ENCODE measurements around the gene CACNB3. TPM values are rescaled to one million over a fixed set of nuclear protein-coding genes. Genes with fewer than 3 reads are reported as not detected.

The CACNB3 gene
- total RNA-seq, 2 donors from 2014 or later: 17.8 to 30.5 TPM

- TF ChIP-seq CTCF (IDR thresholded peaks at IDR 0.05): no peak
- no peak for ATAC-seq (ENCODE audit: insufficient number of reproducible peaks, low FRiP score, low read depth)
- Histone ChIP-seq H3K27ac (no peak overlapping the region), H3K36me3 (peaks cover 16% of the 10 kb centered on the region), H3K4me3 (no peak overlapping the region), H3K4me1 (ENCODE audit: control insufficient read depth in 1 of 2, low read depth in 2 of 2) (no peaks in the 10 kb centered on the region), H3K9me3 (no peaks in the 10 kb centered on the region), H3K27me3 (replicated peaks; ENCODE audit: insufficient read depth) (no peaks in the 10 kb centered on the region)
- DNase-seq (ENCODE audit: low spot score): no peak
These were observed 6.6 kb downstream of the CACNB3 start for GRCh38 chr12:48824905-48825304.

GRCh38 chr12:48826209-48826855 lies 8.0 kb downstream of the CACNB3 start:
- no peaks in the 10 kb centered on the region for H3K9me3 ChIP-seq
- H3K4me1 ChIP-seq (ENCODE audit: control insufficient read depth in 1 of 2, low read depth in 2 of 2): no peaks in the 10 kb centered on the region
- H3K36me3 ChIP-seq: peaks cover 30% of the 10 kb centered on the region
- no peak overlapping the region for H3K27ac ChIP-seq
- no peak for TF ChIP-seq CTCF (IDR thresholded peaks at IDR 0.05)
- ATAC-seq (ENCODE audit: insufficient number of reproducible peaks, low FRiP score, low read depth) (no peak), DNase-seq (ENCODE audit: low spot score) (no peak)
- H3K27me3 ChIP-seq (replicated peaks; ENCODE audit: insufficient read depth): no peaks in the 10 kb centered on the region
- no peak overlapping the region for H3K4me3 ChIP-seq

GRCh38 chr12:48827026-48827425 lies 8.7 kb downstream of the CACNB3 start:
- Histone ChIP-seq H3K9me3 (no peaks in the 10 kb centered on the region), H3K36me3 (peaks cover 37% of the 10 kb centered on the region), H3K4me3 (no peak overlapping the region), H3K27ac (no peak overlapping the region), H3K27me3 (replicated peaks; ENCODE audit: insufficient read depth) (no peaks in the 10 kb centered on the region), H3K4me1 (ENCODE audit: control insufficient read depth in 1 of 2, low read depth in 2 of 2) (no peaks in the 10 kb centered on the region)
- no peak for TF ChIP-seq CTCF (IDR thresholded peaks at IDR 0.05)
- DNase-seq (ENCODE audit: low spot score) (no peak), ATAC-seq (ENCODE audit: insufficient number of reproducible peaks, low FRiP score, low read depth) (no peak)

- no peaks in the 10 kb centered on the region for H3K27me3 ChIP-seq (replicated peaks; ENCODE audit: insufficient read depth)
- H3K27ac ChIP-seq: no peak overlapping the region
- H3K4me3 ChIP-seq: no peak overlapping the region
- no peaks in the 10 kb centered on the region for H3K9me3 ChIP-seq
- peaks cover 43% of the 10 kb centered on the region for H3K36me3 ChIP-seq
- H3K4me1 ChIP-seq (ENCODE audit: control insufficient read depth in 1 of 2, low read depth in 2 of 2): no peaks in the 10 kb centered on the region
- DNase-seq (ENCODE audit: low spot score): no peak
- no peak for TF ChIP-seq CTCF (IDR thresholded peaks at IDR 0.05)
- ATAC-seq (ENCODE audit: insufficient number of reproducible peaks, low FRiP score, low read depth): no peak
These were observed 9.3 kb downstream of the CACNB3 start for GRCh38 chr12:48827513-48828096.

- H3K36me3 ChIP-seq: peaks cover 49% of the 10 kb centered on the region
- no peak overlapping the region for H3K27ac ChIP-seq
- DNase-seq (ENCODE audit: low spot score) (no peak), ATAC-seq (ENCODE audit: insufficient number of reproducible peaks, low FRiP score, low read depth) (no peak)
- no peak overlapping the region for H3K4me3 ChIP-seq
- no peaks in the 10 kb centered on the region for H3K4me1 ChIP-seq (ENCODE audit: control insufficient read depth in 1 of 2, low read depth in 2 of 2)
- H3K27me3 ChIP-seq (replicated peaks; ENCODE audit: insufficient read depth): no peaks in the 10 kb centered on the region
- H3K9me3 ChIP-seq: no peaks in the 10 kb centered on the region
- TF ChIP-seq CTCF (IDR thresholded peaks at IDR 0.05): no peak
These were observed 10.0 kb downstream of the CACNB3 start for GRCh38 chr12:48828293-48828692.
